NCI-H2029 treated with DMSO at 0.1 percent for 48 hours (cell line): ENCODE data around the gene TRAM2.

Source experiments
- DNase-seq: peaks from one replicate; lab custom pipeline; 2025; lab: John Stamatoyannopoulos, UW

Gene TRAM2

DNA sequence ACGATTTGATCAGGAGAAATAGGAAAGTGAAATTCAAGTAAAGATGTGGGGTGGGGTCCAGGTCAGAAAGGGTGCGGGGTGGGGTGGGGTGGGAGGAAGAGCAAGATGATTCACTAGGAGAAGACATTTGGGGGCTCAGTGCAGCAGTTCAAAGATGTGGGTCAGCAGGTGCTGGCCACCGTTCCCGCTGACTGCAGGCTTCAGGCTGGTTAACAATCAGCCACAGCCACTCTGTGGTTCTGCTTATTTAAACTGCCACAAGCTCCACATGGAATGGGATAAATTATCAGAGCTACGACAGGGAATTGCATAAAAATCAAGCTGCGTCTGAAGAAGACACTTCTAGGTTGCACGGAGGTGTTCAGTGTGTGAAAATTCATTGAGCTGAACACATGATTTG lies 49.4 kb downstream of the TRAM2 start:
- DNase-seq, result no peak

DNA sequence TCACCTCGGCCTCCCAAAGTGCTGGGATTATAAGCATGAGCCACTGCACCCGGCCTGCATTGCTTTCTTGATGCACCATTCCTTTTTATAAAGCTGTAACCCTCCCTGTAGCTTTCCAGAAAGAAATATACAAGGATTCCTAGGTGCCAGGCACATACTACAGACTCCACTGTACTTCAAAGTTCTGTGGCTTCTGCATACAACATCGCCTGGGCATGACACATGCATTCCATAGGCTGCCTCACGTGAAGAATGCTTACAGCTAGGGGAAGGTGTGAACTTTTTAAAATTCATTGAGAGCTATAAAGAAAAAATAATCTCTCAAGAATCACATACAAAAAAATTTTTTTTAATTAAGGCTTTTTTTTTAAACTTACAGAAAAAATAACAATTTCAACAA lies 50.2 kb downstream of the TRAM2 start:
- no peak for DNase-seq

DNA sequence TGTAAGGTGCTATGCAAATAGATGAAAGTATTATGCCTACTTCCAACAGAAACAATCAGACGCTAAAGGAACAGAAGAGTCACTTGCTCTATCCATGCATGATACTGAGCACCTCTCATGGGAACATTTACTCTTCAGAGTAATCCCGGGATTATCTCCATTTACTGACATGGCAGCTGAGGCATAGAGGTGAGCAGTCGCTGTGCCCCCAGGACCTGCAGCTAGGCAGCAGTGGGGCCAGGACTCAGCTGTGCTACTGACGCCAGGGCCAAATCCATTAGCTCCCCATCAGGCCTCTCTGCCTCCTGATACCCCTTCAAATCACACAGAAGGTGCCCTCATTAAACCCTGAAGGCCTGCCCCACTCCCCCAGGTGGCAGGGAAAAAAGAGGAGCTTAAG lies 51.9 kb downstream of the TRAM2 start:
- DNase-seq, result no peak

DNA sequence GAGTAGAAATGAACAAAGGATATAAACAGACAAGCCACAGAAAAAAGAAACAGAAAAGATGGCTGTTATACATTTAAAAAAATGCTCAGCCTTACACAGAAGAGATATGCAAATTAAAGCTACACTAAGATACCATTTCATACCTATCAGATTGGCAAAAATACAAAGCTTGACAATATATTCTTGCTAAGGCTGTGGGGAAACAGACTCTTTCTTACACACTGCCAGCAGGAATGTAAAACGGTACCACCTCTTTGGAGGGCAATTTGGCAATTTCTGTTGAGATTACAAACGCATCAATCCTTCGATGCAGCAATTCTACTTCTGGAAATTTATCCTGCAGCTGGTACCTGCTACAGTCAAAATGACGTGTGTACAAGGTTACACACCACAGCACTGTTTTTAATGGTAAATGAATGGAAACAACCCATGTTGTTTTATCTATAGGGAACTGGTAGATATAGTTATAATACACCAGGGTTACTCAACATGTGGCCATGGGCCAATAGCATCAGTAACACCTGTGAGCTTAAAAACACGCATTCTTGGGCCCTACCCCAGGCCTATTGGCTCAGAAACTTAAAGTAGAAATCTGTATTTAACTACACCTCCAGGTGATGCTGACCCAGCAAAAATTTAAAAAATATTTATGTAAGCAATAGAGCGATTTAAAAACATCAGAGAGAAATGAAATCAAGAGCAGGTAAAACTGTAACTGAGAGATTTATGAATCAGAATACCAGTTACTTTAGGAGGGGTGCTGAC lies 53.3 kb downstream of the TRAM2 start:
- DNase-seq, result no peak

DNA sequence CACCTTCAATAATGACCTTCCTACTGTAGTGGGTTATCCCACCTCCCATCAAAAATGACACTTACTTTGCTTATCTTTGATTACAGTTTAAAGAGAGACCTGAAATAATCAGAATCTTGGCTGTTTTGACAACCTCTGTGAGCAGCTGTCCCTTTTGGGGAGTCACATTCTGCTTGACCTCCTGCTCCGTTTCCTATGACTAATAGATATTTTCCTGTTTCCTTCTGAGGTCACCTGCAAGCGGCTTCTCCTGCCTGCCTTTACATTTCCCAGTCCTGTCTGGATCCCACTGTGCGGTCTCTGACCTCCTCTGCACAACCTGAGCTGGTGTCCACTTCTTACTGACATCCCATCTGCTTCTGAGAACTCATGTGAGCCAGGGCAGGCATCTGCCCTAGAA lies 54.2 kb downstream of the TRAM2 start:
- no peak for DNase-seq

DNA sequence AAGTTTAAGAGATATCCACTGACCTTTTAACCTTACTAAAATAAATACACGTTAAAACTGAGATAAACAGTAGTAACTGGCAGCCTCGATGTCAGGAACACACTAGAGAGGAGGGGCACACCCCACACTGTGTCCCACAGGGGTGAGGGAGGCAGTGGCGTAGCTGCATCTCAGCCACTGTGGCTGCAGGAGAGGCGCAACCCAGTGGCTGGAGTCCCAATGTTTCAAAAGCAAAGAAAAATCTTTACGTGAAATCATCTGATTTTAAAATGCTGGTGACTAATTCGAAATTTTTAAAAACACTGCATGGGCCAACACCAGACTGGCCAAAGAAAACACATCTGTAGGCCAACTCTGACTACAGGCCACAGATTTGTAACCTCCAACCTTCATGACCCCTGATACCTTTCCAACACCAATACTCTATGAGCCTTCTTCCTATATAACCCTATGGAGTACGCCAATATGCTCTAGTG lies 54.7 kb downstream of the TRAM2 start:
- no peak for DNase-seq

DNA sequence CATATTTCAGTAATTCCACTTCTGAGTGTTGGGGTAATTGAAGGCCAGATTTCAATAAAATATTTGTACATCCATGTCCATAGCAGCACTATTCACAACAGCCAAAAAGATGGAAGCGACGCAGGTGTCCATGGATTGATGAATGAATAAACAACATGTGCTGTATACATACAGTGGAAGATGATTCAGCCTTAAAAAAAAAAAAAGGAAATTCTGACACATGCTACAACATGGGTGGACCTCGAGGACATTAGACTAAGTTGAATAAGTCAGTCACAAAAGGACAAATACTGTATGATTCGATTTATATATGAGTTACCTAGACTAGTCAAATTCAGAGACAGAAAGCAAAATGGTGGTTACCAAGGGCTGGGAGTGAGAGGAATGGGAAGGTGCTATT lies 57.2 kb downstream of the TRAM2 start:
- no peak for DNase-seq

DNA sequence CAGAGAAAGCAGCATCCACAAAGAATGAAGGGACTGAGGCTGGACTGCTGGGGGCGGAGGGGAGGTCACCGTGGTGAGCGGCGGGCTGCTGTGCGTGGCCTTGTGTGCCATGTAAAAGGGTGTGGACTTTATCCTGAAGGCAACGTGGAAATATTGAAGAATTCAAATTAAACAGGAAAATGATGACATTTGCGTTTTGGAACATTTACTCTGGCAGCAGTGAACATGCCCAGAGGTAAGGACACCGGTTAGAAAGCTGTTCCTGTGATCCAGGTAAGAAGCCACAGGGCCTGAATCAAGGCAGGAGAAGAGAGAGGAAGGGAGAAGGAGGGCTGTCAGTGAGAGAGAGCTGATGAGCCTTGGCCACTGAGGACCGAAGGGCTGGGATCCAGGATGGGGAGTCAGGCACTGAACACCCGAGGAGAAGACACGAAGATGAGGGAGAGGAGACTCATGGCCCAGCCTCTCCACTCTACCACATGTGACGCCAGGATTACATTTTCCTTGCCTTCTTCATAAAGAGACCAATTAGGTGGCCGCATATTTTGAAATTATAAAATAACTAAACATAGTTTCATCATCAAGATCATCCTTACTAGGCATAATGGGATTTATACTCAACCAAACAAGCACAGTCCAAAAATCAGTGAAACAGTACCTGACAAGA lies 58.4 kb downstream of the TRAM2 start:
- DNase-seq, result no peak

DNA sequence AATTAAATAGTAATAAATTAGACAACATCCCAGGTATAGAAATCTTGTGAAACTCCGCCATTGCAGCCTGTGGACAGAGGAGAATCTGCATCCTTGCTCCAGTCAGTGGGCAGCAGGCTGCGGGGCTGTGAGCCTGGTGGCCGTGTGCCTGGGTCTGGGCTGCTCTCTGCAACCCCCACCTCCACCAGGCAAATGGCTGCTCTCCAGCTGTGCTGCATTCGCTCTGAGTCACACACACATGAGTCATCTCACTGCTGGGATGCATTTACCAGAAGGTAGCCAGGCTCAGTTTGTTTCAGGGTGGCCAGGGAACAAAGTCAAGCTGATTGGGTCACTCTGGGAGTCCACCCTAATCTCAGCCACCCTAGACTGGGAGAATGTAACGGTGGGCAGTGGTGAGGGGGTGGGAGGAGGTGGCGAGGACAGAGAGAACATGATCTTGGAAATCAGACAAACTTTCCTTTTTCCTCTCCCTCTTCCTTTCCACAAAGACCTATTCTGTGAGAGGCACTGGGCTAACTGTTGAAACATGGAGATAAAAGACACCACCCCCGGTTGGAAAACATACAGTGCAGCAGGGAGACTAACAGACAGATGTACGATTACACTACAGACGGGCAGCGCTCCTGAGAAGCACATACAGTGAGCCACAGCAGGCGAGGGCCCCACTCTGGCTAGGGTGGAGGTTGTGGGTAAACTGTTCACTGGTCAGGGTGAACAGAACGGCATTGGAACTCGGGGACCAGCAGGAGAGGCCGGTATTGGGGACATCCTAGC lies 59.2 kb downstream of the TRAM2 start:
- no peak for DNase-seq

DNA sequence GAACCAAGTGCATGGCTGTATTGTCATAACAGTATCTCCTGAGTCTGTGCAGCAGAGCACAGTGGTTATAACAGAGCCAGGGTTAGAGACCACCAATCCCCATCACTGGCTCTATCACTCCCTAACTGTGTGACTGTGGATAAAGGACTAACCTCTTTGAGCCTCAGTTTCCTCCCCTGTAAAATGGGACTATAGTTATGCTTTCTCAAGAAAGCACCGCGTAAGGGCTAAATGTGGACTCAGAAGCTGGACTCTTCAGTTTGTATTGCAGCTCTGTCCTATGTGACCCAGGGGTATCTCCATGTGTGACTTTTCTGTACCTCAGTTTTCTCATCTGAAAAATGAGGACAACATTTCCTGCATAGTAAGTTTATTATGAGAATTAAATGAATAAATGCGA lies 59.9 kb downstream of the TRAM2 start:
- no peak for DNase-seq

DNA sequence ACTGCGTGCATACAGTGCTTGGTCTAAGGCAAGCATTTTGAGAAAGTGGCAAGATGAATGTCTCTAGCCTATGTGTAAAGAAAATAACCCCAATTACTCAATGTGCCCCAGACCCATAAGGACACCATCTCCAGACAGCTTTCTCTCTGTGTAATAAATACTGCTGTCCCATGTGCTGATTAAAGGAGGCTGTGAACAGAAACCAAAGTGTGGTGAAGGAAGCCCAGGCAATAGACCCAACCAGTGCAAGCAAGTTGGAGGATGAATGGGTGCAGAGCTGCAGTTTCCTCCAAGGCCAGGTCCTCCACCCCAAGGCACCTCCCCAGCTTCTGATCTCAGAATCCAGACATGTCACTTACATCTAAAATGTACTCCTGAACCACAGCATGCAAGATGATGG lies 60.6 kb downstream of the TRAM2 start:
- DNase-seq, result no peak

DNA sequence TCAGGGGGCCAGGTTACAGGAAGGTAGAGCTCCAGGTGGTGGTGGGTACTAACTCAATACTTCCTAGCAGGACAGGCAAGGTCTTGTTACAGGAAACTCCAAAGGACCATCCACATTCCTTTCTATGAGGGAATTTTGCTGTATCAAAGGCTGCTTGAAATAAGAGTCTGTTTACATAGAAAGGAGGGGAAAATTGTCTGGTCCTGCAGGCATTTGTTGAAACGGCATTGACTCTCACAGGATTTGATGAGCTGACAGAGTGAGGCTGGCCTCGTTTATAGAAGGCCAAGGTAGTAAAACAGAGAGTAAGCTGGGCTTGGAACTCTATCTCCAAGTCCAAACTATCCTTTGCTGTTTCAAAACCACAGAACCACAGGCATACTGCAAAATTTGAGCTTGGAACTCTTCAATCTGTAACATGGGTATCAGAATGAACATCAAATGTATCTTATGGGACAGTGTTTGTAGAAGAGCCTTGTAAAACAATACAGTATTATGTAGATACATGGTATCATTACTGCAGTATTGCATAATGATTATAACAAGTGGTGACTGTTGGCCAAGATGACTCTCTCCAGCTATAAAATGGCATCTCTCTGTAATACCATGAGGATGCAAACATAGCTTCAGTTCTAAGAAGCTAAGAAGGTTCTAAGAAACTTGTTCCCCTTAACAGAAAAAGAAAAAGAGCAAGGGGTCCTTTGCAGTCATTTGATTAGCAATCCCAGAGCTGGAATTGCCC lies 61.5 kb downstream of the TRAM2 start:
- no peak for DNase-seq

DNA sequence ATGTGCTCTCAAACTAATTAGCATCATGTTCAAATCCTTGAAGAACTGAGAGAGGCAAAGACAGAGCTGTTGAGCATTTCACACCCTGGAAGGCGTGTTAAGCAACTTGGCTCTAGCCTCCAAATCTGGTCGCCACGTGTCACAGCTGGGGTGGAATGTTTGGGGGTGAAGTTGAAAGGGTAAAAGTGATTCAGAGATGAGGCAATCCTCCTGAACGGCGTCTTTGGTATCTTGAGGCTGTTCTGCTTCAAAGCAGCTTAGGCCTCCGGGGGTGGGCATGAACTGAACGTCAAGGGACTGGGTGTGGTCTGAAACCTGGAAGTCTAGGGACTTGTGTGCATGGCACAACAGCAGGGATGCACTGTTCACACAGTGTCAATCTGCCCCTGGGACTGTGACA lies 62.3 kb downstream of the TRAM2 start:
- no peak for DNase-seq

DNA sequence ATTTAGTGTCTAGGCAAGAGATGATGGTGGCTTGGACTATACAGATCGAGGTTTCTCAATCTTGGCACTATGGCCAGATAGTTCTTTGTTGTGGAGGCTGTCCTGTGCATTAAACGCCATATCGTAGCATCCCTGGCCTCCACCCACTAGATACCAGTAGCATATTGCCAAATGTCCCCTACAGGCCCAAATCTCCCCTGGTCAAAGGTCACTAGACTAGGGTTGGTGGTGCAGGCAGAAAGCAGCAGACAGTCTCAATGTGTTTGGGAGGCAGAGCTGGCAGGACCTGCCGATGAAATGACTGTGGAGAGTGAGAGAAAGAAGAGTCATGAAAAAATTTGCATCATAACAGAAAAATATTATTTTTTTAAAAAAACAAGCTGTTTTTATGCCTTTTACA lies 63.0 kb downstream of the TRAM2 start:
- DNase-seq, result no peak

DNA sequence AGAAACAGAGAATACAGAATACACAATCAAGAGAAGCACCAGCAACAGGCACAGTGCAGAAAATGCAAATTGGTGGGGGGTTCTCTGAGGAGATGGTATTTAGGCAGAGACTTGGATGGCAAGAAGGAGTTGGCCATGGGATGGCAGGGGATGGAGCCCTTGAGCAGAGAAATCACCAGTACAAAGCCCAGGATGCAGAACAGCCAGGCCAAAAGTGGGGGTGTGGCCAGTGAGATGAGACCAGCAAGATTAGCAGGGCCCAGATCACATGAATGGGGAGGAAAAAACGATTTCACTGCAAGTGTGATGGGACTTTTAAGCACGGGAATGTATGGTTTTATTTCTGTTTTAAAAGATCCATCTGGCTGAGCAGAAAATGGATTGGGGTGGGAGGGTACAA lies 63.4 kb downstream of the TRAM2 start:
- no peak for DNase-seq

DNA sequence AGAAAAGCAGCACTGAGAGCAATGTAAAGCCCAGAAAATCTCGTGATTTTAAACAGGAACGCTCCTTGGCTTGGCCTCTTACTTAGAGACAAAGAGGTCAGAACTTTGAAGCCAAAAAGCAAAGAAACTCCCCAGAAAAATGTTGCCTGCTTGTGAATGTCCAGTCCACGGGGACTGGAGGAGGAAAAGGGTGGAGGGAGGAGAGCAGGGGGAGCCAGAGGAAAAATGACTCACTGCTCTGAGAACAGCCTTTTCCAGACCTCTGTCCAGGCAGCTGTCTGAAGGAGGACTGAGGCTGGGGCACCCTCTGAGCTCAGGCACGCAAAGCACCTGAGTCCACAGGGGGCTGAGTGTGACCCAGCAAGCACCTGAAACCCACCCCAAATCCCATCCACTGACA lies 64.7 kb downstream of the TRAM2 start:
- no peak for DNase-seq

DNA sequence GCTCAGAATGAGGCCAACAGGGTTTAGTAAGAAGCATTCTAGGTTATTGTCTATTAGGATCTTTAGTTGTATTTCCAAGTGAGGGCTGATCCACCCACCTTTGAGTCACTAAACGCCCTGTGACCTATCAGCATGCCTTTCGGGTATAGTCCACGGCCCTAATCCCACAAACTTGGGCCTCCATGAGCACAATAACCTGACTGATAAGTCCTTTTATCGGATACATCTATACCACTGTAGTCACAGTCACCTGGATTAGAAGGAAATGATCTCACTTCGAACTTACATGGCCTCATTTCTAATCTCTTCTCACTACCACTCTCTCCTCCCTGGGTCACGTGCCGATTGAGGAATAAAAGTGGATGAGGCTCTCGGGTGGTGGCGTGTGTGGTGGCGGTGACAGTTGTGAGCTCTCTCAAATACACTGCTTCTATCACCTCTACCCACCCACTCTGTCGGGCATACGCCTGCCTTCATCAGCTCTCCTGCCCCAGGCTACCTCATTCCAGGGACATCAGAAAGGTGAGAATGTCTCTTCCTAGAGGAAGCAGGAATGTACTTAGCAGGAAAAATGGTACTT lies 65.2 kb downstream of the TRAM2 start:
- DNase-seq, result no peak

DNA sequence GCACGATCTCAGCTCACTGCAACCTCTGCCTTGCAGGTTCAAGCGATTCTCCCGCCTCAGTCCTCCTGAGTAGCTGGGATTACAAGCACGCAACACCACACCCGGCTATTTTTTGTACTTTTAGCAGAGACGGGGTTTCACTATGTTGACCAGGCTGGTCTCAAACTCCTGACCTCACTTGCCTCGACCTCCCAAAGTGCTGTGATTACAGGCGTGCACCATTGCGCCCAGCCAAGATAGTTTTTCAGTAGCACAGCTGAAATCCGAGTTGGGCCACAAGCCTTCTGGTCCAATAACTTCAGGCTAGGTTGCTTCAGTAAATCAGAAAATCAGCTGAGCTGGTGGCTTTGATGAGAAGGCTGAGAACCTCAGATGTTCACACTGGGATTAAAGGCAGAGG lies 65.7 kb downstream of the TRAM2 start:
- no peak for DNase-seq

DNA sequence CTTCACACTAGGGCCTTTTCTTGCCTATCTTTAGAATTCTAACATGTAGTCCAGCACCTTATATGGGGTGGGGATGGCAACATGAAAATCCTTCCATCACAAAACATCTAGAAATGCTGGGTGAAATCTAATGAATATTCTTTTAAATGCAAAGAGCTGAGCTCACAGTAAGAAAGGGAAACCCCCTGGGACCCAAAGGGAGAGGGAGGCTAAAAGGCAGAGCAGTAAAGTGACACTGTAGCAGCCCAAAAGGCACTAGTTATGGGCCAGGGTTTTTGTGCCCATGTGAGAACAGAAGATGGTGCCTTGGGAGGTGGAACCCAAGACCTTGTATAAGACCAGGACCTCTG lies 66.7 kb downstream of the TRAM2 start:
- no peak for DNase-seq

DNA sequence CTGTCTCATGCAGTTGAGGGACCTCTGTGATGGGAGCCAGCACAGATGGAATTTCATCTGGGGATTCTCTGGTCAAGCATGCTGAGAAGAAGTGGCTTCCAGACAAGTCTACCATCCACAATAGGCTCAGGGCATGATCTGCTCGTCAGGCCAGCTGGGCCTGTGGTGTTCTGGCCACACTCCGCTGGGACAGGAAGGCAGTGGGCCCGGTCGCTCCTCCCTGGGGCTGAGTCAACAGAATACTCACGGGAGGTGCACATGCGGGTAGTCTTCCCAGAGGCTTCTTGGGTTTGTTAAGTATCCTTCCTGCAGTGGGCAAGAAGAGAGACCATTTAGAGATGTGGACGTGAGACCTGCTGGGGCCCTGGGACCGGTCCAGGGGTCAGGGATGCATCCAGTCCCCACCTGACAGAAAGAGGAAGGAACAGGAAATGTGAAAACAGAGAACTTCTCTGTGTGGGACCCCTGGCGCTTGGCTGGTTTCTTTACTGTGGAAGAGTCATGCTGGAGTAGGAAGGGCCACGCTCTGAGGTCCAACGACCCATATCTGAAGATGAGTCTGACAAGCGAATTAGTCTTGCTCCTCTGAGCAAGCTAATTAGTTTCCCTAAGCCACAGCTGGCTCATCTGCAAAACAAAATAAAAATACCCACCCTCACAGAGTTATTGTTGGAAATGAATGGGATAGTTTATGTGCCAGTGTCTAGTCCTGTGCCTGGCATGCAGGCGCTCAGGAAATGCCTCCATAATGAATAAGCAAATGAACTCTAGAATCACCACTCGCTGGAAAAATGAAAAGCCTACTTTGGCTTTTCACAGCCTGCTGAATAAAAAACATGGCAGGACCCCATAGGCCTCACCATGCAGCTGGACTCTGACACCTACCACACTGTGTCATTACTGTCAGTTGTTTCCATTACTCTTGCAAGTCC lies 67.3 kb downstream of the TRAM2 start:
- DNase-seq, result no peak

DNA sequence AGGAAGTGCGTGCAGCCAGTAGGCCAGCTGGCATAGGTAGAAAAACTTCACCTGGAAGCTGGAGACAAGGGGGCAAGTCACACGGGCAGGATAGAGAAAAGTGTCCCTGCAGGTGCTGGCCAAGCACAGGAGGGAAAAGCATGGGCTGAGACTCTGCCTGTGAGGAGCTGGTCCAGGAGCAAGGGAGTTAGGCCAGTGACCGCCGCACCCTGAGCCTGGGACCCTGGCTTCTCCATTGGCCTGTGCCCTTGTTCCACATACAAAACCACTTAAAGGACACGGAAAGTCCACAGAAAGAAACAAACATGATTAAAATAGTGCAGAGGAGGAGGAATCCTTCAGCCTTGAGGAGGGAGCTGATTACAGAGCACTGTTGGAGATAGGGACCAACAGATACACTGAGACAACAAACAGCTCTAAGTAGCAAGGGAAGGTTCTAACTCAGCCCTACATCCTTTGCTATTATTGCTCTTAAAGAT lies 68.6 kb downstream of the TRAM2 start:
- DNase-seq, result no peak
